B cell (primary cell): ENCODE results near the gene ACOXL. TPM values are rescaled to one million over a fixed set of nuclear protein-coding genes. Genes with fewer than 3 reads are reported as not detected.

Source experiments
- ATAC-seq: fragments of 200-7000 bp; cut with Tn5 transposase; one replicate; pipeline ENCODE4 v1.10.0; 2021; ENCODE audit warnings: low read depth, mild to moderate bottlenecking, moderate number of reproducible peaks, moderate library complexity
- CTCF ChIA-PET: fragments of 350-600 bp; sonication (Branson Sonifier 250); formaldehyde crosslinking; loops from one replicate; lab custom pipeline; 2021; ENCODE audit warnings: antibody characterized with exemption, inconsistent platforms; lab: Charles Lee
- POLR2A ChIA-PET: fragments of 350-600 bp; sonication (Branson Sonifier 250); formaldehyde crosslinking; loops from one replicate; lab custom pipeline; 2021; ENCODE audit warnings: antibody characterized with exemption; lab: Charles Lee
- DNase-seq: peaks from one replicate; pipeline ENCODE4 v3.0.0; 2013
- H2AFZ ChIP-seq: 2 replicates; pipeline ENCODE4 v1.6.1; 2012; ENCODE audit warnings: mild to moderate bottlenecking, low read depth, low read length; ENCODE audit not compliant: insufficient read depth, poor library complexity, severe bottlenecking
- H3K27ac ChIP-seq, 2 donors: 1 replicate in 1 of 2; 2 replicates in 1 of 2; pipeline ENCODE4 v1.5.1; 2012 to 2013; ENCODE audit warnings: low read length in 2 of 2, mild to moderate bottlenecking in 2 of 2, moderate library complexity in 1 of 2
- H3K27me3 ChIP-seq, 4 experiments: fragments of 200-600 bp in 1 of 4; sonication (generic) in 1 of 4; replicated peaks in 1 of 4; 1 replicate in 2 of 4; 2 replicates in 2 of 4; pipeline versions ENCODE4 v1.6.1 to v1.7.0; 2013 to 2016; ENCODE audit warnings: low read length in 3 of 4, mild to moderate bottlenecking in 2 of 4, mixed read lengths in 1 of 4, moderate library complexity in 1 of 4; ENCODE audit not compliant: insufficient read depth in 4 of 4, control insufficient read depth in 3 of 4; ENCODE audit errors: control extremely low read depth in 1 of 4
- H3K36me3 ChIP-seq, 2 experiments: replicated peaks in 1 of 2; 1 replicate in 1 of 2; 2 replicates in 1 of 2; pipeline versions ENCODE4 v1.6.1 to v1.7.1; 2013; ENCODE audit warnings: low read length in 1 of 2; ENCODE audit not compliant: insufficient read depth in 2 of 2, control insufficient read depth in 1 of 2; ENCODE audit errors: control extremely low read depth in 1 of 2, extremely low read depth in 1 of 2
- H3K4me1 ChIP-seq, 2 donors: fragments of 200-600 bp in 1 of 2; sonication (generic) in 1 of 2; 1 replicate in 1 of 2; 2 replicates in 1 of 2; pipeline versions ENCODE4 v1.5.1 to v1.6.1; 2013 to 2017; ENCODE audit warnings: low read length in 2 of 2; ENCODE audit not compliant: control insufficient read depth in 2 of 2, insufficient read depth in 2 of 2
- H3K4me2 ChIP-seq: replicated peaks from 2 replicates; pipeline ENCODE3; 2012; ENCODE audit warnings: mild to moderate bottlenecking, low read depth, low read length; ENCODE audit not compliant: poor library complexity, severe bottlenecking
- H3K4me3 ChIP-seq, 5 experiments: fragments of 200-600 bp in 1 of 5; sonication (generic) in 1 of 5; 1 replicate in 3 of 5; 2 replicates in 2 of 5; pipeline versions ENCODE4 v1.5.1 to v1.7.0; 2011 to 2016; ENCODE audit warnings: low read length in 4 of 5, mild to moderate bottlenecking in 4 of 5, low read depth in 2 of 5, control low read depth in 1 of 5, moderate library complexity in 1 of 5; ENCODE audit not compliant: insufficient read depth in 1 of 5; ENCODE audit errors: control extremely low read depth in 1 of 5, extremely low read depth in 1 of 5
- H3K79me2 ChIP-seq: fragments of 200-600 bp; sonication (generic); one replicate; pipeline ENCODE4 v1.6.0; 2016; ENCODE audit warnings: low read length; ENCODE audit not compliant: control insufficient read depth, insufficient read depth
- H3K9ac ChIP-seq: fragments of 200-600 bp; sonication (generic); 2 replicates; pipeline ENCODE4 v1.6.1; 2017; ENCODE audit warnings: mild to moderate bottlenecking, low read length, moderate library complexity
- H3K9me3 ChIP-seq, 3 donors: one replicate each; pipeline versions ENCODE4 v1.6.1 to v1.7.1; 2013; ENCODE audit warnings: low read length in 2 of 3; ENCODE audit not compliant: control insufficient read depth in 2 of 3, insufficient read depth in 1 of 3; ENCODE audit errors: control extremely low read depth in 1 of 3
- H4K20me1 ChIP-seq: 2 replicates; pipeline ENCODE4 v1.6.0; 2012; ENCODE audit warnings: mild to moderate bottlenecking, low read length; ENCODE audit not compliant: insufficient read depth, control insufficient read depth, poor library complexity, severe bottlenecking
- H3K27ac Mint-ChIP-seq: one replicate; pipeline ENCODE4 v1.8.0; 2021; ENCODE audit warnings: mixed read lengths
- H3K27me3 Mint-ChIP-seq: one replicate; pipeline ENCODE4 v1.8.0; 2021; ENCODE audit warnings: mixed read lengths
- H3K4me1 Mint-ChIP-seq: one replicate; pipeline ENCODE4 v1.8.0; 2021; ENCODE audit warnings: mixed read lengths
- H3K4me3 Mint-ChIP-seq: one replicate; pipeline ENCODE4 v1.8.0; 2021; ENCODE audit warnings: mixed read lengths
- H3K9me3 Mint-ChIP-seq: one replicate; pipeline ENCODE4 v1.8.0; 2022; ENCODE audit warnings: mixed read lengths; ENCODE audit not compliant: insufficient read depth
- EZH2 ChIP-seq: IDR thresholded peaks from 2 replicates; pipeline ENCODE4 v1.6.1; 2012; ENCODE audit warnings: borderline replicate concordance, low read depth, mild to moderate bottlenecking, moderate library complexity, low read length; ENCODE audit not compliant: insufficient read depth, poor library complexity, severe bottlenecking
- WGBS: methylation state at CpG from one replicate; pipeline ENCODE4 v1.1.5; 2013; ENCODE audit warnings: missing lambda C conversion rate; ENCODE audit not compliant: insufficient coverage; 5-methylcytosine and 5-hydroxymethylcytosine counted together
- intact Hi-C: fragments of 100-400 bp; cut with micrococcal nuclease; formaldehyde crosslinking; loops from one replicate; pipeline ENCODE4 v1.10.0; 2022
- polyA plus RNA-seq: library from polyadenylated mRNA; depleted of rRNA; stranded (reverse); fragments of >200 nt; gene quantifications from 2 replicates; pipeline ENCODE4 v1.2.3, GENCODE V29; 2012
- total RNA-seq, 2 donors: library from RNA; stranded (reverse); fragments of 120-200 nt in 1 of 2; gene quantifications; 1 replicate in 1 of 2; 2 replicates in 1 of 2; pipeline versions ENCODE4 v1.2.3 to v1.2.4, GENCODE V29; 2013 to 2022
- TF ChIP-seq, protein P1 (sequence below): fragments of 200-600 bp; IDR thresholded peaks from one replicate; pipeline ENCODE4 v1.8.0; 2022; ENCODE audit warnings: antibody characterized with exemption, mild to moderate bottlenecking

ACOXL gene
- total and polyA plus RNA-seq, 2 donors (not counting 1 experiment from before 2014, with no cell fraction given) = 0.06 TPM; not detected in 1

DNA sequence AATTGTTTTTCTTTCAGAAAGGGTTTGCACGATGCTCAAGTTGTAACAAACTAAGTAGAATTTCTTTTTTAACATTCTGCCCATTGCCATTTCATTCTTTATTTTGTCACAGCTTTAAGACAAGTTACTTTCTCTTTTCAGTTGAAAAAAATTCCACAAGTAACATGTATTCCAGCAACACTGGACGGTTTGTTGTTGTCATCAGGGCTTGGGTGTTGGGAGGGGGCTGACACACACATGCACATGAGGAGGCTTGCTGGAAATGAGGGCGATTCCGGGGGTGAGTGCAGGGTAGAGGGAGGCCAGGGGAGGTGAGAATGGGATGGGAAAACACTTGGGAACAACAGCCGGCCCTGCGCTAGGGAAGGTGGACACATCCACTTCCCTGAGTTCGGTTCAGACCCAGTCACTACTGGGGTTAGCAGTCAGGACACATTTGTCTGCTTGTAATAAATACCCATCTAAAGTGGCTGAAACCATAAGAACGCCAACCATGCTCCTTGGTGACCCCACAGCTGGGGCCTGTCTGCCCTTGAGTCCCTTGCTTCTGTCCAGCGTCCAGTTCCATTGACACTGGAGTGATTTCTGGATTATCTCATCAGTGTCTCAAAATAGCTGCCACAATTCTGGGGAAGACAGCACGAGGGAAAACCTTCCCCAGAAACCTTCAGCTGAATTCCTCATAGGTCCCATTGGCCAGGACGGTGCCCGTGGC lies 246.5 kb downstream of the ACOXL start:
- Histone ChIP-seq H3K27me3 (no peaks in the 10 kb centered on the region), H3K4me1 (no peaks in the 10 kb centered on the region), H3K79me2 (no peaks in the 10 kb centered on the region), H3K9ac (no peak overlapping the region), H3K9me3 (peaks cover 0 to under 1% (median 0%) of the 10 kb centered on the region in 3 donors), H3K27ac (no peak overlapping the region), H4K20me1 (no peaks in the 10 kb centered on the region), H3K36me3 (no peaks in the 10 kb centered on the region), H3K4me2 (no peak overlapping the region), H3K4me3 (no peak overlapping the region), H2AFZ (no peak overlapping the region)
- Mint-ChIP-seq H3K4me3 (no peak overlapping the region), H3K27ac (no peak overlapping the region), H3K4me1 (no peaks in the 10 kb centered on the region), H3K9me3 (no peaks in the 10 kb centered on the region), H3K27me3 (peaks cover 8% of the 10 kb centered on the region)
- no peak for ATAC-seq
- 98% methylated on average over 10 of the region's 12 CpGs for WGBS
- intact Hi-C loops = no loop called here
- ChIA-PET POLR2A (no interaction called here), CTCF (no interaction called here)
- TF ChIP-seq, protein P1, sequence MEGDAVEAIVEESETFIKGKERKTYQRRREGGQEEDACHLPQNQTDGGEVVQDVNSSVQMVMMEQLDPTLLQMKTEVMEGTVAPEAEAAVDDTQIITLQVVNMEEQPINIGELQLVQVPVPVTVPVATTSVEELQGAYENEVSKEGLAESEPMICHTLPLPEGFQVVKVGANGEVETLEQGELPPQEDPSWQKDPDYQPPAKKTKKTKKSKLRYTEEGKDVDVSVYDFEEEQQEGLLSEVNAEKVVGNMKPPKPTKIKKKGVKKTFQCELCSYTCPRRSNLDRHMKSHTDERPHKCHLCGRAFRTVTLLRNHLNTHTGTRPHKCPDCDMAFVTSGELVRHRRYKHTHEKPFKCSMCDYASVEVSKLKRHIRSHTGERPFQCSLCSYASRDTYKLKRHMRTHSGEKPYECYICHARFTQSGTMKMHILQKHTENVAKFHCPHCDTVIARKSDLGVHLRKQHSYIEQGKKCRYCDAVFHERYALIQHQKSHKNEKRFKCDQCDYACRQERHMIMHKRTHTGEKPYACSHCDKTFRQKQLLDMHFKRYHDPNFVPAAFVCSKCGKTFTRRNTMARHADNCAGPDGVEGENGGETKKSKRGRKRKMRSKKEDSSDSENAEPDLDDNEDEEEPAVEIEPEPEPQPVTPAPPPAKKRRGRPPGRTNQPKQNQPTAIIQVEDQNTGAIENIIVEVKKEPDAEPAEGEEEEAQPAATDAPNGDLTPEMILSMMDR = no peak
- TF ChIP-seq EZH2 = no peak
- no peak for DNase-seq

DNA sequence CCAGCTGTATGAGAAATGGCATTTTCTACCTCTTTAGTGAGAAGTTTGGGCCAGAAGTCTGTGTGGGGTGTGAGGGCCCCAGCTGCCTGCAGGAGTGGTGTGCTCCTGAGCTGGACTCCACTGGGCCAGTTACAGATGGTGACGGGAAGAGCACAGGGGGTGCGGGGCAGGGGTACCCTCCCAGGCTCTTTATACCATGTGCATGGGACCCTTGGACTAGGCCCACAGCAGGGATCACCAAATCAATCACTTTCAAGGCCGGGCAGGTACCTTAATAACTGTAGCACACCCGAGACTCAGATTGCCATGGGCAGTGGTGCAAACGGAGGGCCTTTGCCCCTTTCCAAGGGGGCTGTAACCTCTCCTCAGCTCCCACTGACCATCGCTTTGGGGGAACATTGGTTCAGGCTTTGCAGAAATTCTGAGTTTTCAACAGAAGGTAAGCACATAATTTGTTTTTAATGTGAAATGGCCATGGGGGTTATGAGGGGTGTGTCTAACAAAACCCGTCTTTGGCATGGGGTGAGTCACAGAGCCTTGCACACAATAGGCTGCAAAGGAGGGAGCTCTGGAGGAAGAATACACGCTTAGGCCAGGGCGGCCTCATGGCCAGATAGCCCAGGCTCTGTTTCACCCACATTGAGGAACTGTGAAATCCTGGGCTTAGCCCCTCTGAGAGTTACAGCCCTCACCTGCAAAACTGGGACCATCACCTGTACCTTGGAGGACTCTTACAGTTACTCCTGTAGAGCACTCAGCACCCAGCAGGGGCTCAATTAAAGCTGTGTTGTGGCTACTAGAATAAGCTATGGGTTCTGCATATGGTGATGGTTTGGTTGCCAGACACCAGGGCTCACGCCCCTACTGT lies 247.3 kb downstream of the ACOXL start:
- DNase-seq = no peak
- H3K4me1 Mint-ChIP-seq = no peaks in the 10 kb centered on the region
- H3K9ac ChIP-seq = no peak overlapping the region
- ATAC-seq = no peak
- ChIA-PET POLR2A (no interaction called here), CTCF (no interaction called here)
- WGBS = 87% methylated on average over 6 of the region's 10 CpGs
- no peak overlapping the region for H2AFZ ChIP-seq
- no peak overlapping the region for H3K4me3 Mint-ChIP-seq
- H3K27ac ChIP-seq = no peak overlapping the region
- no peaks in the 10 kb centered on the region for H3K79me2 ChIP-seq
- no peak overlapping the region for H3K4me2 ChIP-seq
- no peak overlapping the region for H3K27ac Mint-ChIP-seq
- H3K9me3 ChIP-seq = no peaks in the 10 kb centered on the region
- H3K27me3 ChIP-seq = no peaks in the 10 kb centered on the region
- H3K4me1 ChIP-seq = no peaks in the 10 kb centered on the region
- no peaks in the 10 kb centered on the region for H4K20me1 ChIP-seq
- TF ChIP-seq, protein P1 = no peak
- TF ChIP-seq EZH2 = no peak
- no peak overlapping the region for H3K4me3 ChIP-seq
- H3K36me3 ChIP-seq = no peaks in the 10 kb centered on the region
- no peaks in the 10 kb centered on the region for H3K9me3 Mint-ChIP-seq
- H3K27me3 Mint-ChIP-seq = peaks cover 6% of the 10 kb centered on the region
- intact Hi-C loops = no loop called here
